GM21367 (cell line): ENCODE results near the gene ZBTB16.

Source experiments
- ATAC-seq: cut with Tn5 transposase; IDR thresholded peaks from one replicate; pipeline ENCODE4 v1.9.1; 2021; ENCODE audit not compliant: unreplicated experiment

Gene ZBTB16

GRCh38 chr11:114082767-114083181 is 23.3 kb downstream of the ZBTB16 start:
- no peak for ATAC-seq

- no peak for ATAC-seq
Measured at GRCh38 chr11:114083391-114084252, 24.1 kb downstream of the ZBTB16 start.

DNA sequence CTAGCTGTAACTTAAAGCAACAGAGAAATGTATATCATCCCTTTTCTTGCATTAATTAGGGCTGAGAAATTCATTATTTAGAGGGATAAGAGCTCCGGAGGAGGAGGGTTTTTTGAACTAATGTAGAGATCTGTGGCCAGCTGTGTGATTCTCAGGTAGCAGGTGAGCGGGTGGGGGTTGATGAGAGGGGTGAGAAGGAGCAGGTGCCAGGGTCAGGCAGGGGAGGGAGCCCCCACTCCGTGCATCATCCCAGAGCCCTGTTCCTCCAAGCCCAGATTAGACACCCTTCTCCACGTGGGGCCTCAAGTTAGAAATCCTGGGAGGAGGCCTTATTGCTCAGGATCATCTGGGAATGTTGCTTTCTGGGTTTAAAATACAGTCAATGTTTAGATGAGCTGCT is 24.9 kb downstream of the ZBTB16 start:
- no peak for ATAC-seq

DNA sequence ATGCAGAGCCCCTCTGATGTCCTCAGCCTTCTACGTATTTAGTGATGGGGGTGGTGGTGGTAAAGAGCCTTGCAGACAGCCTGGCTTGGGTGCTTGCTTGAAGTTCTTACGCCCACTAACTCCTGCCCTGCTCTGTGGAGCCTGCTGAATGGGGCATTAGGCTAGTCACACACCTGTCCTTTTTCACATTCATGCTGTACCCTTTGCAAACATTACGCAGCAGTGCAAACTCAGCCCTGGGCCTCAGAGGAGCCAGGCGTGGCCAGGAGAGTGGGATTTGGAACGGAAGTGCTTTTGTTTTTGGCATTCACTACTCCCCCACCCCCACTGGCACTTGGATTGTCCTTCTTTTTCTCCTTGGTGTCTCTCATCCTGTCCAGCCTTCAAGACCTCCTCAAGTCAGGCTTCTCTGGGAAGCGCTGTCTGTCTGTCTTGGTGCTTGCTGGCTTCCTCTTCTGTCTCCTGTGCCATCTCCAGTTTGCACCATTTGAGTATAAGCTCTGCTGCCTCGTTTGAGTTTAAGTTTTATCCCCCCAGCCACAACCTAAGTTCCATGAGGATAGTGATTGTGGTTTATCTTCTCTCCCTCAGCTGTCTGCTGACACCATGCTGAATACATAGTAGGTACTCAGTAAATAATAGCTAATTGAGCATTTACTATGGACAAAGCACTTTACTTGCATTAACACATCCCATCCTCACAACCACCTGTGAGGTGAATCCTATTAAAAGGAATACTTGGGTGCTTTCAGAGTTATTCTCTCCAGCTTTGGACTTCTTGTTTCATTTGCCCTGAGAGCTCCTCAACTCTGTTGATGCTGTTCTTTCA is 26.7 kb downstream of the ZBTB16 start:
- ATAC-seq, result no peak

DNA sequence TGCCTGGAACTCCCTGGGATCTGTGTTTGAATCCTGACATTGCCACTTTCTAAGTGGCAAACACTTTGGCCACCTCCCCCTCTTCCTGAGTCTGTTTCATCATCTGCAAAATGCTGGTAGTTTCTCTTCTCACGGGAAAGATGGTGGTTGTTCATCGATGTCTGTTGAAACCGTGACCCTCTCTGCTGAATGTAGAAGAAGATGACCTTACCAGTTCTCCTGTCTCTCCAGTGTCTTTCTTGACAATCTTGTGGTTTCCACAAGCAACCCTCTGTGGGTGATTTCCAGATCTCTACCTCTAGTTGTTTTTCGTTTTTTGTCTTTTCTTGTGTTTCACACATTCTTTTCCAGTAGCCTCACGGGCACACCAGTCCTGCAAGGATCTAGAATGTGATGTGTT is 27.5 kb downstream of the ZBTB16 start:
- no peak for ATAC-seq

GRCh38 chr11:114088216-114088615 is 28.7 kb downstream of the ZBTB16 start:
- no peak for ATAC-seq

DNA sequence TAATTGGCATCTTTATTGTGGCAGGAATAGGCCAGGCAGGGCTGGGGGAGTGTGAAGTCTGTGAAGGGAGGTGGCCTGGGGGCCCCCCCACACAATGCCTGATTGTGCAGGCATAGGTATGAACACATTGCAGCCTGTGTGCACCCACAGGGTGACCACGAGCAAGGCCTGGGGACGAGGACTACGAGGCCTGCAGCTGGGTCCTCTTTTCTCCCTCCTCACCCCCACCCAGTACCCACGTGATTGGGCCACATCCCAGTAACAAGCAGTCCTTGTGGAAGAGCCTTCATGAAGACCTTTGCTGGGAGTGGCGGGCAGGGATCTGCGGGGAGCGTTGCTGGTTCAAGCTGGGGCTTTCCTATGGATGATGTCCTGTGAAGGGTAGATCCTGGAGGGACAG is 29.3 kb downstream of the ZBTB16 start:
- no peak for ATAC-seq

DNA sequence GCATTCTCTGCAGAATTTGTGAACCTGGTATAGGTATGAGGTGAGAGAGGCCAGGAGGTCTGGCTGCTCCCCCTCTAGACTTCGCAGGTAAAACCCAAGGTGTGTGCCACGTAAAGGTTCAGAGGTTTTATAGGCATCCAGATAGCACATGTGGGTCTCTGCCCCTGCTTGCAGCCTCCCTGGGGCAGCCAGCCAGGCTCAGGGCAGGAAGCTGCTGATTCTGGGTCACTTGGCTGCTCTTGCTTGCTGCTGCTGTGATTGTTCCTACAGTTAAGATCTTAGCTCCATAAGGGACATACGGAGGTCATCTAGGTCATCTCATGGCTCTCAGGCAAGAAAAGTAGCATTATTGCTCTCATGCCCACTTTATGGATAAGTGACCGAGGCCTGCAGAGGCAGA is 30.2 kb downstream of the ZBTB16 start:
- no peak for ATAC-seq

GRCh38 chr11:114090225-114090910 is 30.9 kb downstream of the ZBTB16 start:
- no peak for ATAC-seq

- ATAC-seq, result no peak
Measured at GRCh38 chr11:114090976-114091375, 31.5 kb downstream of the ZBTB16 start.

DNA sequence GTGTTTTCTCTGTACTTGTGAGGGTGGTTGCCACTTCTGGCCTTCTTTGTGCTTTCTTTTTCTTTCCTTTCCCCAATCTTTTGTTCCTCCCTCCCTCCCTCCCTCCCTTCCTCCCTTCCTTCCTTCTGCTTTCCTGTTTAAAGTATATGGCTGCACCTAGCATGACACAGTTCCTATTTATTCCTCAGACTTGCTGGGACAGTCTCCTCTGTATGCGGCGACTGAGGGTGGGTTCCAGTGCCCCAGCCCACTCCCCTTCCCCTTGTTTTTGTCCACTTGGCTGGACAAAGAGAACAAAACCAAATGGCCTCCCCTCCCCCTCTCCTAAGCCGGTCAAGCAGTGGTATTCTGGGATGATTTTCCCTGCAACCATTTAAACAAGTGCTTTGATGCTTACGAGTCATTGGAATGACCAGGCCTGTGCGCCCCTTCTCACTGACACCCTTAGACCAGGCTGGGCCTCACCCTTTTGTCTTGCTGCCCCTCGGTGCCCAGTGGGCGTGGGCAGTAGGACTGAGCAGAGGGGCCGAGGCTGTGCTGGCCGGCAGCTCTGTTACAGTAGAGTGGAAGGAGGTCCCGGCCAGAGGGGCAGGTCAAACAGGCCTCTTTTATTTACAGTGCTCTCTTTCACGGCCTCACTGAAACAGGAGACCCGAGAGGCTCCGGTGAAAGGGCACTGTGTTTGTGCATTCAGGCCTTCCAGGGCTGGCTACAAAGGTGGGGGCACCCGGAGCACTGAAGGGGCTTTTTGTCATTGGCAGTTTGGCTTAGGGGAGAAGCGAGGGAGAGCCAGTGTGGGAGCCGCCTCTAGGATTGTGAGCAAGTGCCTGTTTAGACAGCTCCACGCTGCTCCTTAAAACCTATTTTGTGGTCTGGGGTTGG is 32.2 kb downstream of the ZBTB16 start:
- no peak for ATAC-seq

DNA sequence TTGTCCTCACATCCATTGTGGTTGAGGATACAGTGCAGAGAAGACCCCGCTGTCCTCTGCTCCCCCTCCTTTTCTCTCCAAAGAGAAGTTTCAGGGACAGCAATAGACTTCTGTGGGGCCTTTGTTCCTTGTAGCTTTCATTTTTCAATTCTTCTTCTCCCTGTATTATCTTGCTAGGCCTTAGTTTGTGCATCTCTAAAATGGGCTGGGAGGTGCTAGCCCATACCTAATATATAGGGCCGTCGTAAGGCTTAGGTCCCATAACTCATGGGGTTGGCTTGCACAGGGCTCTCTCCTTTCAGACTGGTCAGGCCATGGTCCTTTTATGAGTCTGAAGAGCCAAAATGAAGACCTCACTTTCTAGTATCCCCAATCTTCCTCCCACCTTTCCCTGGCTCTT is 33.0 kb downstream of the ZBTB16 start:
- ATAC-seq, result no peak

GRCh38 chr11:114092953-114093352 is 33.4 kb downstream of the ZBTB16 start:
- ATAC-seq, result no peak

DNA sequence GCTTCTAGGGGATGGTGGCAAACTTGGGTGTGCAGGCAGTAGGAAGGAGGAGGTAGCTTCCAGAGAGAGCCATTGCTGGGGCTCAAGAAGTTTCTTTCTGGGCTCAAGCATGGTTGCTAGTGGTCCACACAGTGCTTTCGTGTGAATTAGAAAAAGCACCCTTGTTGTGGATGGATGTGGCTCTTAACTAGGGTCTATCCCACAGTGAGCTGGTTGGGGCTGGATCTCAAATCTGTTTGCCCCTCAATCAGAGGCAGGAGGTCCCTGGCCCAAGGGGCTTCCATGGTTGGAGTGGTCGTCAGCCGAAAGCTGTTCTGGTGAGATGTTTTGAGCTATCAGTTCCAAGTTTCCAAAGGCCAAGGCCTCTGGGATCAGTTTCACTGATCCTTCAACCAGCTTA is 35.0 kb downstream of the ZBTB16 start:
- no peak for ATAC-seq

DNA sequence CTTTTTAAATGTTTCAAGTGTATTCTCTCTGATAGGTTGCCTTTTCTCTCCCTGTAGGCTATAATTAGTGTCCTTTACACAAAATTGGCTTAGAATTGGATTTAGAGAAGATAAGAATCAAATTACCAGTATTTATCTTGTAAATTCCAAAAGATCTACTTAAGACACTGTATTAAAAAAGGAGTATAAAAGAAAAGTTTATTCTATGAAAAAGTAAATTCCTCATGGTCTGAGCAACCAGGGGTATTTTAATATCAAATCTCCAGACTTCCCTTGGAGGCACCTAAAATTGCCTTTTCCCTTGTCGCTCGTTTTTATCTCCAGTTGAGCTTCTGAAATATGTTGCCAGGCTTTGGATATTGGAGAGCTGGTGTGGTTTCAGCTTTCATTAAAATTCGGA is 36.4 kb downstream of the ZBTB16 start:
- ATAC-seq, result no peak

DNA sequence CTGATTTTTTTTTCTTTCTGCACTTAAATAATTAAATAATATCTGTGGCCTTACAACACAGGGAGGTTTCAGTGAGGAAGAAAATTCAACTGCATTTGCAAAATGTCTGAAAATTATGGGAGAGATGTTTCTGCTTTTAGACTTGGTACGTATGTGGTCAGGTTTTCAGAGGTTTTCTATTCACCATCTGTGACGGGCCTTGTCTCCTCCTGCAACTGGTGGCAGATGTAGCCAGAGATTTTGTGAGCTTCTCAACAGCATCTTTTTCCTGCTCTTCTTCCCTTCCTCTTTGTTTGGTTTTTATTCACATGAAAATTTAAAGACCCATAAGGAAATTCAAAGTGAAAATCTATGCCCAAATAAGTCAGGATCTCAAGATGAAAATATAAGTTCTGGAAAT is 38.3 kb downstream of the ZBTB16 start:
- ATAC-seq, result no peak

DNA sequence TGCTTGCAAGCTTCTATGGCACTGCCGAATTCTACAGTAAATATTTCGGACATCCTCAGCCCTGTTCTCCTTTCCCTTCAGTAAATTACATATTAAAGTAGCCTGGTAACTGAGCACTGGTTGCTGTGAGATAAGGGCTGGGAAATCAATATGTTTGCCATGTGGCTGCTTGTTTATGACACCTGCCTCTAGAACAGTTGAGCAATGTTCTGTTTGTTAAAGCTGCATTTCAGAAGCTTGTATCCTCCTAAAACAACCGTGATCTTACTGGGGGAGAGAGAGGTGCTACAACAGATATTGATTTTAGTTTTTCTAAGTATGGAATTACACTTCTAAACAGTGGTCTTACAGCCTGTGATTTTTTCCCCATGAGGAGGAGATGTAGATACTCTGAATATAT is 39.4 kb downstream of the ZBTB16 start:
- ATAC-seq, result no peak

DNA sequence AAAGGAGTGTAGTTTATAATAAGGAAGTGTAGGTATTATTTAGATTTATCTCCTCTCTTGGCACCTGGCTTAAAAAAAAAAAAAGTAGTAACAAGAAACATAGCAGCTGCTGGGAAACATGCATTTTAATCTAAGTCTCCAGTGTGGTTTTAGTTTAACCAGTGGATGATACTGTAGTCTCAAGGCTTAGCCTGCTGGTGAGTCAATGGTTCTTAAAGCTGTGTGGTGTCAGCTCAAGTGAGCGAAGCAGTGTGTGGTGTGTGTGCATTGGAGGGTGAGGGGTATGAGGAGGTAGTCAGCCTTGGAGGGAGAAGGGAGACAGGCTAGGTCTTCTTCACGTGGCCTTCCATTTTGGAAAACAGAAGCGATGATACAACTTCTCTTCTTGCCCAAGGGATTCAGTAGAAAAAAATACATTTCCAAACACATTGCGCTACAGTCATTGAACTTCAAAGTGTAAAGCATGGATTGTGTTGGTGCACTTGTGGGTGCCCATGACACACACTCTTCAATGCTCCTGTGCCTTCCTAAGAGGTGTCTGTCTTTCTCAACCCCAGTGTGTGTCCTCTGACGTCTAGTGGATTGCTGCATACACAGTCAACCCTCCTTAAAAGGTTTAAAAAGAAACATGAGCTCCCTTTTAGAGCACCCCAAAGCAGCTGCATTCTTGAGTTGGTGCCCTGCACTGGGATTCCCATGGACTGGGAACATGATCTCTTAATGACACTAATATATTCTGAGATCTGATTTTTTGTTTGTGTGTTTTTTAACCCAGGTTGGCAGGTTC is 40.1 kb downstream of the ZBTB16 start:
- no peak for ATAC-seq

DNA sequence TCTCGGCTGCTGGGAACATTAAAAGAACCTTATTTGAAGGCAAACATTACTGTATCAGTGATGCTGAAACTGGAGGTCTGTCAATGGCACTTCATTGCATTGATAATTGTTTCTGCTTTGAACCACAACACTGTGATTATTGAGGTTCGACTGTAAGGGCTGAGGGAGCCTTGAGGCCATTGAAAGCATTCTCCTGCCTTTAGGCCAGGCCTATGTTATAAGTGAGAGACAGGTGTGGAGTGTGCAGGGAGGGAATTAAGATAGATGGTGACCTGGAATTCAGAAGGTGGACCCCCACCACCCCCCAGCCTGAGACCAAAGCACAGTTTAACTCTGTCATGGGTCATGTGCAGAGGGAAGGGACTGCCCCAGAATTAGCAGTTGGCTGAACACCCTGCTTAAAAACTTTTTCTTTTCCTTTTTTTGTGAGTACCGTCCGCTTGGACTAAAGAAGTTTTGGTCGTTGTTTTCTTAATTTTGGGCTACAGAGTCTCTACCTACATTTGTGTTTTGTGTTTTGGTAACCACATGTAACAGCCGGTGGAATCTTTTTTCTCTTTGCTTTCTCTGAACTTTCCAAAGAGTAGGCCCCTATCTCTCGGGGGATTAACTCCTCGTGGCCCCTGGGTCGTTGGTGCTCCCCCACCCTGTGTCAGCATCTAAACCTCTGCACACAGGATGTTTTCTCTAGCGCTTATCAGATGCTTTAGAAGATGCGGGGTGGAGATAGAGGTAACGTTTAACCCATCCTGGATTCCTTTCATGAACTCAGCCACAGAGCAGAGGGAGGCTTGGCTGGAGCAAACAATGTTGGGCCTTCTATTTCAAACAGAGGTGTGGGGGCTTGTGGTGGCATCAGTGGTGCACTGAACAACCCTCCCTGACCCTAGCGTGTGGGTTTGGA is 43.7 kb downstream of the ZBTB16 start:
- no peak for ATAC-seq
